Activated CD4-positive, alpha-beta T cell treated with anti-CD3 and anti-CD28 coated beads, Interleukin-2, amount 10 ng/mL, durations not matched to agents 24 days and 14 days (primary cell): ENCODE results near the gene CALML6. TPM values are rescaled to one million over a fixed set of nuclear protein-coding genes. Genes with fewer than 3 reads are reported as not detected.
"Not testable (repeated sequence)": the region's sequence is repeated elsewhere in the genome, so short reads cannot be mapped to it uniquely, and the experiment has no call there.

Source experiments
- DNase-seq: peaks from one replicate; pipeline ENCODE4 v3.0.0; 2022
- H3K27ac Mint-ChIP-seq: one replicate; pipeline ENCODE4 v1.8.0; 2022; ENCODE audit warnings: mild to moderate bottlenecking, mixed read lengths
- H3K27me3 Mint-ChIP-seq: one replicate; pipeline ENCODE4 v1.8.0; 2022; ENCODE audit warnings: mixed read lengths
- H3K36me3 Mint-ChIP-seq: one replicate; pipeline ENCODE4 v1.8.0; 2022; ENCODE audit warnings: low read depth, mild to moderate bottlenecking, mixed read lengths
- H3K4me1 Mint-ChIP-seq: one replicate; pipeline ENCODE4 v1.8.0; 2021; ENCODE audit warnings: mixed read lengths
- H3K4me3 Mint-ChIP-seq: one replicate; pipeline ENCODE4 v1.8.0; 2022; ENCODE audit warnings: mild to moderate bottlenecking, moderate library complexity, mixed read lengths
- H3K9me3 Mint-ChIP-seq: one replicate; pipeline ENCODE4 v1.8.0; 2021; ENCODE audit warnings: mixed read lengths
- intact Hi-C: fragments of 100-400 bp; cut with micrococcal nuclease; formaldehyde crosslinking; loops from one replicate; pipeline ENCODE4 v1.15.1; 2023
- total RNA-seq: library from RNA; stranded (reverse); gene quantifications from 2 replicates; pipeline ENCODE4 v1.2.3, GENCODE V29; 2022

Gene CALML6
- total RNA-seq, 1 donor from 2014 or later, result not detected

DNA sequence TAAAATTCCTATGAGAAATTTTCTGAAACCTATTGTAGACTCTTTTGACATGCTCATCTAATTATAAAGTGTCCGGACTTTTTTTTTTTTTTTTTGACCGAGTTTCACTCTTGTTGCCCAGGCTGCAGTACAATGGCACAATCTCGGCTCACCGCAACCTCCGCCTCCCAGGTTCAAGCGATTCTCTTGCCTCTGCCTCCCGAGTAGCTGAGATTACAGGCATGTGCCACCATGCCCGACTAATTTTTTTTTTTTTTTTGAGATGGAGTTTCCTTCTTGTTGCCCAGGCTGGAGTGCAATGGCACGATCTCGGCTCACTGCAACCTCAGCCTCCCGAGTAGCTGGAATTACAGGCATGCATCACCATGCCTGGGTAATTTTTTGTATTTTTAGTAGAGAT lies 31.2 kb upstream of the CALML6 start:
- H3K36me3 Mint-ChIP-seq, result peaks cover 25% of the 10 kb centered on the region
- H3K27me3 Mint-ChIP-seq, H3K9me3 Mint-ChIP-seq, H3K27ac Mint-ChIP-seq, H3K4me3 Mint-ChIP-seq, intact Hi-C loops, DNase-seq: not testable (repeated sequence)
- peaks cover 36% of the 10 kb centered on the region for H3K4me1 Mint-ChIP-seq

DNA sequence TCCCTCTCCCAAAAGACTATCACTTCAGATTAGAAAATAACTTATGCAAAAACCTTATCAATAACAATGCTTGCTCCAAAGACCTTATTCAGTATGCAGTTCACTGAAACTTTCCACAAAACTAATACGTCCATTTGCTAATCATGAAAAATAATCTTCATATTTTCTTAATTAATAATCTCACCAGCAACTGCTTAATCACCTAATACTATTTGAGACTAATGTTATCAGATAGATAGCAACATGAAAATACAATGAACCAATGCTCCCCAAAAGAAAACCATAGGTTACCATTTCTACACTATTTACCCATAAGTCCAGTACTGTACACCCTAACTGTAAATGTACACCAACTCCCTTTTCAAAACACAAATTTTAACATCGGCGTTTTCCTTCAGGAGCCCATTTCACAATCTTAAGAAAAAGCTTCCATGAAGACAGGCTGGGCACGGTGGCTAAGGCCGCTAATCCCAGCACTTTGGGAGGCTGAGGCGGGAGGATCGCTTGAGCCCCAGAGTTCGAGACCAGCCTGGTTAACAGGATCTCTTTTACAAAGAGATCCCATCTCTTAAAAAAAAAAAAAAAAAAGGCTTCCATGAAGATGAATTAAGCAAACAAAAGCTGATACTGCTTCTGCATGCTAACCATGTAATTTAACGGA lies 25.8 kb upstream of the CALML6 start:
- no peaks in the 10 kb centered on the region for H3K27me3 Mint-ChIP-seq
- peaks cover 21% of the 10 kb centered on the region for H3K36me3 Mint-ChIP-seq
- intact Hi-C loops, result loop anchor here (2.0 kb wide), 1 partner anchor 64 kb away; no protein-coding TSS in a partner anchor
- H3K27ac Mint-ChIP-seq, result peak overlapping the region; percentile 86
- H3K4me1 Mint-ChIP-seq, result peaks cover 31% of the 10 kb centered on the region
- H3K4me3 Mint-ChIP-seq, result peak overlapping the region; percentile 82
- no peaks in the 10 kb centered on the region for H3K9me3 Mint-ChIP-seq
- DNase-seq, result no peak

DNA sequence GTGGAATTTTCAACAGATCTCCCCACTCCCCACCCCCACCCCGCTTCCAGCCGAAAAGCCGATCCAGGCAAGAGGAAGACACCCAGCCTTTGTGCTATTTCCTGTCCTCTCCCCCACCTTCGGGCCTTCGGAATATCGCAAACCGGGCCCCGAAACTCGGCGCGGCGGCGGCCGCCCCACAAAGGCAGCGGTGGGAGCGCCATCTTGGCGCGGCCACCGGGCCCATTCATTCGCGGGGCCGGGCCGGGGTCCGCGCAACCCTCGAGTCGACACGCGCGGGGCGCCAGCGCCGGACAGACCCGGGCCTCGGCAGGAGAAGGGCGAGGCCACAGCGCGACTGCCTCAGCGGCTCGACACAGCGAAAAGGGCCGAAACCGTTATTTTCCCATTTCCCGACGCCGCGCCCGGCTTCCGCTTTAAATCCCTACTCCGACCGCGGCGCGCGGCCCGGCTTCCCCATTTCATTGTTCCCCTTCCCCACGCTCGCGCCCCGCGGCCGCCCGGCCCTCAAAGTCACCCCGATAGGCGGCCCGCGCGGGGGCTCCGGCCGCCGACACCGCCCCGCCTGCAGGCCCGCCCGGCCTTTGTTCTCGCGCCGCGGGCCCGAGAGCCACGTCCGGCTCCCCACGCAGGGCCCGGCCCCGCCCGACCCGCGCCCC lies 25.1 kb upstream of the CALML6 start:
- DNase-seq, result peak; percentile 87
- H3K4me1 Mint-ChIP-seq, result peaks cover 35% of the 10 kb centered on the region
- intact Hi-C loops, result loop anchor here (2.0 to 5.0 kb wide), 3 partner anchors 19 to 113 kb away; partner anchors contain the start of gene NADK

DNA sequence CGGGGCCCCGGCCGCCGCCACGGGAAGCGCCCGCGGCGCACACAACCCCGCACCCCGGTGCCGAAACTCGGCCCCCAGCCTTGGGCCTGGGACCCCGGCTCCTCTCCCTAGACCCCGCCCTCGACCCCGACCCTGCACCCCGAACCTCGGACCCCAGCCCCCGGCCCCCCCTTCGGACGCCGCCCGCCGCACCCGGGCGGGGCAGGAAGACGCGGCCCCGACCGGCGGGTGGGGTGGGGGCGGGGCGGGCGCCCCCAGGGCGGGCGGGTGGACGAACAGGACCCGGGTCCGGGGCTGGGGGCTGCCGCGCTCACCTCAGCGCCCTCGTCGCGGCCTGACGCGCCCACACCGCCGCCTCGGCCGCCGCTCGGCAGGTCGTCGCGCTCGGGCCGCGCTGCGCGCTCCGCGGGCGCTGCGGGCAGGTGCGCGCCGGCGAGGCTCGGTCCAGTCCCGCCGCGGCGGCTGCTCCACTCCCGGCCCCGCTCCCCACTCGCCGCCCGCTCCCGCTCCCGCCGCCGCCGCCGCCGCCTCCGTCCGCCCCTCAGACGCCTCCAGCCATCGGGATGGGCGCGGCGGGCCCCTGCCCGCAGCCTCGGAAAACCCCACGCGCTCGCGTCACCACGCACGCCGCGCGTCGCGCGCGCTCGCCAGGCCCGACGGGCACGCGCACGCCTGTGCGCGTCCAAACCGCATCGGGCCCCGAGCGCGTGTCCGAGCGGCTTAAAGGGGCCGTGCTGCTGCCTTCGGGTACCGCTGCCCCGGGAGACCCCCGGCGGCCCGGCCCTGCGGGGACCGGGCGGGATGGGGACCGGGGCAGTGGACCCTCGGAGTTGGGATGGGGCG lies 24.3 kb upstream of the CALML6 start, which contains the start of gene GNB1:
GNB1 (minus strand) TSS at position 582 of the 843 bp plus-strand sequence. CDS start 65,634 bp downstream, outside the sequence.
- intact Hi-C loops, result loop anchor here (2.0 to 5.0 kb wide), 2 partner anchors 18 to 113 kb away; partner anchors contain the start of gene NADK
- Mint-ChIP-seq H3K9me3 (no peaks in the 10 kb centered on the region), H3K36me3 (peaks cover 18% of the 10 kb centered on the region), H3K27me3 (peaks cover 3% of the 10 kb centered on the region), H3K4me3 (peak within 1 kb of the TSS; percentile 90), H3K4me1 (peaks cover 37% of the 10 kb centered on the region), H3K27ac (peak within 1 kb of the TSS; percentile 93)
- peak; percentile 98 for DNase-seq

More for the DNA sequence above, 25.1 kb upstream of the CALML6 start:
- Mint-ChIP-seq H3K27ac (peak overlapping the region; percentile 86), H3K9me3 (no peaks in the 10 kb centered on the region), H3K27me3 (peaks cover under 1% of the 10 kb centered on the region), H3K36me3 (peaks cover 18% of the 10 kb centered on the region), H3K4me3 (peak overlapping the region; percentile 82)

DNA sequence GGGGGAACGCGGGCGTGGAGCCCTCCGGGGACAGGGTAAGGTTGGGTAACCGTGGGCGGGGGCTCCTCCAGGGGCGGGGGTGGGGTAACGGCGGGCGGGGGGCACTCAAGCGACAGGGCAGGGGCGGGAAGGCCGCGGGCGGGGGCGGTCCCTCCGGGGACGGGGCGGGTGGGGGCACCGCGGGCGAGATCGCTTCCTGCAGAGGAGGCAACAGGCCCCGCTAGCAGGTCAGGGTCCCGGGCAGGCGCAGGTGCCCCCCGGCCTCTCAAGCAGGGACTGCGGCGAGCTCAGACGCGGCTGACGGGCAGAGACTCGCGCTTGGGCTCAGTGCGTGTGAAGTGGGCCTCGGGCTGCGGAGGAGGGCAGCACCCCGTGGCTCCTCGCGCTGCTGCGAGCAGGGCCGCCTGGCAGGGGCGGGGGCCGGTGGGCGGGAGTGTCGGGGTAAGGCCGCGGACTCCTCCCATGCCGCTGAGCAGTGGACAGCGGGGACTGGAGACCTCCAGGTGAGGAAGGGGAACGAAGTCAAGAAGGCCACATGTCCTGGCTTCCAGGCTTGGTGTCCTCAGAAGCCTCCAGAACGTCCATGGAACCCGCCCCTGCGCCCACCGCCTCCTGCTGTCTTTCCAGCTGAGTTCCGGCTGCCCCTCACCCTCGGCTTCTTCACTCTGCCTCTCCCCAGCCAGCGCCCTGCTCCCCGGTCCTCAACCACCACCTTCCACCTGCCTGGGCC lies 23.5 kb upstream of the CALML6 start:
- peak overlapping the region; percentile 90 for H3K4me3 Mint-ChIP-seq
- H3K27ac Mint-ChIP-seq, result peak overlapping the region; percentile 75
- DNase-seq, result peak; percentile 84
- peaks cover 16% of the 10 kb centered on the region for H3K36me3 Mint-ChIP-seq
- H3K9me3 Mint-ChIP-seq, result no peaks in the 10 kb centered on the region
- intact Hi-C loops, result loop anchor here (2.0 to 5.0 kb wide), 2 partner anchors 17 to 114 kb away; partner anchors contain the start of gene NADK
- peaks cover 36% of the 10 kb centered on the region for H3K4me1 Mint-ChIP-seq
- peaks cover 6% of the 10 kb centered on the region for H3K27me3 Mint-ChIP-seq

DNA sequence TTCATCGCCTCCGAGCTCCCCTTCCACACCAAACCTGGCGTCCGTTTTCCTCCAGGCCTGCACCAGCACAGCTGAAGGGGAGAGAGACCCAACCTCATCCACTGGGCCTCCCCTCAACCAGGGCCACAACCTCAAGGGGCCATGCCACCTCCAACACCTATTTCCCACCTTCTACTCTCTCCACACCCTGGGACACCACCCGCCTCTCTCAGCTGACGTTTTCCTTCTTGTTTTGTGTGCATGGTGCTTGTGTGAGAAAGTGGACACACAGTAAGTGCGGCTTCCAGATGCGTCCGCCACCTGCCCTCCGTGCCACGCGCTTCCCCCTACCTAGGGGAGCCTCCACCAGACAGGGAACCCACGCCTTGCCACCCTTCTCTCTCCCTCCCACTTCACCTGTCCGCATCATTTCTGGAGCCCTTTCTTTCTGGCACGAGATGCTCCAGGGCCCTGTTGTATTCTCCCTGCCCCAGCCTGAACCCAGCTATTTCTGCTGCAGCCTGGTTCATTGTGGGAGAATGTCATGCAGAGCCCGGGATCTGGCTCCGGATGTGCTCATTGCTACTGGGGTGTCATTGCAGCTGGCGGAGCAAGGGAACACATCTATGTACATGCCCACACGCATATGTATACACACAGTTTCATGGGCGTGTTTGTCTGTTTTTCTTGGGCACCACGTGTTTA lies 22.8 kb upstream of the CALML6 start:
- intact Hi-C loops, result loop anchor here (5.0 kb wide), 1 partner anchor 115 kb away; the partner anchor contains the start of gene NADK
- Mint-ChIP-seq H3K27me3 (peaks cover 6% of the 10 kb centered on the region), H3K36me3 (peaks cover 16% of the 10 kb centered on the region), H3K27ac (peak overlapping the region; percentile 75), H3K9me3 (no peaks in the 10 kb centered on the region), H3K4me3 (peak overlapping the region; percentile 90), H3K4me1 (peaks cover 33% of the 10 kb centered on the region)
- no peak for DNase-seq

DNA sequence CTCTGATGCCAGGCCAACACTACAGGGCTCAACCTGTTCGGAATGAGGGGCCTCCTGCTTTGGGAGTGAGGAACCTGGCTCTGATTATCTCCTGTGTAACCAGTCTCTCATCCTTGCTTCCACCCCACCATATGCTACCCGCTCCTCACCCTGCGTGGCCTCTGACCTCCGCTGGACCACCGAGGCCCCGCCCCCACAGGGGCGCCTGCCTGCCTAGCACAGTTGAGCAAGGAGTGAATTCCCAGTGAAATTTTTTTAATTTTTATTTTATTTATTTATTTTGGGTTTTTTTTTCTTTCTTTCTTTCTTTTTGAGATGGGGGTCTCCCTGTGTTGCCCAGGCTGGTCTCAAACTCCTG lies 22.3 kb upstream of the CALML6 start:
- Mint-ChIP-seq H3K36me3 (peaks cover 15% of the 10 kb centered on the region), H3K4me1 (peaks cover 31% of the 10 kb centered on the region), H3K27me3 (peaks cover 6% of the 10 kb centered on the region), H3K27ac (peak overlapping the region; percentile 75), H3K4me3 (peak overlapping the region; percentile 90), H3K9me3 (no peaks in the 10 kb centered on the region)
- no peak for DNase-seq
- intact Hi-C loops, result loop anchor here (5.0 kb wide), 1 partner anchor 115 kb away; the partner anchor contains the start of gene NADK

DNA sequence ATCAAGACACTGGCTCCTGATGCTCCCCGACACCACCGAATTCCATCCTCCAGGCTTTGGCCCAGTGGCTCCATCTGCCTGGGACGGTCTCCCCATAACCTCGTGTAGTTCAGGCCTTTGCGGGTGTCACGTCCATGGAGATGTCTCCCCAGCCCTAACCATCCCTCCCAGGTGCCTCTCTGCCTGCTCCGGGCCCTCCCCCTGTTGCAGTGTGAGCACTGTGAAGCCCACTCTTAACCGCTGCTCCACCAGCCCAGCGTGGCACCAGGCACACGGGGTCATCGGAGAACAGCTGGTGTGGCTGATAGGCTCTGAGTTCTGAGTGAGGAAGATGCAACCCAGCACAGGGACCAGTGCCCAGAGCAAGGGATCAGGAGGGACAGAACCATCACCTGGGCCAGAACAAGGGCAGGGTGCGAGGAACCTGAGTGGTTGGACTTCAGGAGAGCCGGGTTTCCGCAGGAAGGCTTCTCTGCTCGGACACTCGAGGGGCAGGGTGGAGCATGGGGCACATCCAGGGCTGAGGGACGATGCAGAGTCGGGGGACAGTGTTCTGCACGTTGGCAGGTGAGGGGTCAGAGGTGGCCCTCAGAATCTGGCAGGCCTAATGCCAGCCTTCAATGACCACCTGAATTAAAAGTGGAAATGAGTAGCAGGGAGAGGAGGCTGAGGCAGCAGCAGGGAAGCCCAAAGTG lies 21.6 kb upstream of the CALML6 start:
- peak overlapping the region; percentile 55 for H3K4me3 Mint-ChIP-seq
- H3K36me3 Mint-ChIP-seq, result peaks cover 12% of the 10 kb centered on the region
- no peak overlapping the region for H3K27ac Mint-ChIP-seq
- peaks cover 6% of the 10 kb centered on the region for H3K27me3 Mint-ChIP-seq
- DNase-seq, result no peak
- H3K9me3 Mint-ChIP-seq, result no peaks in the 10 kb centered on the region
- H3K4me1 Mint-ChIP-seq, result peaks cover 26% of the 10 kb centered on the region
- intact Hi-C loops, result loop anchor here (5.0 kb wide), 1 partner anchor 116 kb away; the partner anchor contains the start of gene NADK

DNA sequence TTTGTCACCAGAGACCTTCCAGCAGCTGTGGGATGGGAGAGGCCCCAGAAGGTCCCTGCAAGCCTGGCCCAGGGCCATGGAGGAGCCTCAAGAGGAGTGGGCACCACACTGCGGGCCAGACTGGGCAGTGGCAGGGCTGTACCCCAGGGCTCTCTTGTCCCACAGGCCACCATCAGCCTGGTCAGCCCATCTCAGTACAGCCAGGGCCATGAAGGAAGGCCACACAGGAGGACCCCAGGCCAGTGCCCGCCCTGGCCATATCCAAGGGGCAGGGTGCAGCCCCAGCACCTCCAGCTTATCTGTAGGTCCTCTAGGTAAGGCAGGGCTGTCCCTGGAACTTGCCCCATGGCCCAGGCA lies 21.1 kb upstream of the CALML6 start:
- Mint-ChIP-seq H3K27me3 (peaks cover 6% of the 10 kb centered on the region), H3K4me1 (peaks cover 20% of the 10 kb centered on the region), H3K9me3 (no peaks in the 10 kb centered on the region), H3K36me3 (peaks cover 12% of the 10 kb centered on the region), H3K27ac (no peak overlapping the region), H3K4me3 (no peak overlapping the region)
- intact Hi-C loops, result loop anchor here (5.0 kb wide), 1 partner anchor 117 kb away; the partner anchor contains the start of gene NADK
- no peak for DNase-seq

DNA sequence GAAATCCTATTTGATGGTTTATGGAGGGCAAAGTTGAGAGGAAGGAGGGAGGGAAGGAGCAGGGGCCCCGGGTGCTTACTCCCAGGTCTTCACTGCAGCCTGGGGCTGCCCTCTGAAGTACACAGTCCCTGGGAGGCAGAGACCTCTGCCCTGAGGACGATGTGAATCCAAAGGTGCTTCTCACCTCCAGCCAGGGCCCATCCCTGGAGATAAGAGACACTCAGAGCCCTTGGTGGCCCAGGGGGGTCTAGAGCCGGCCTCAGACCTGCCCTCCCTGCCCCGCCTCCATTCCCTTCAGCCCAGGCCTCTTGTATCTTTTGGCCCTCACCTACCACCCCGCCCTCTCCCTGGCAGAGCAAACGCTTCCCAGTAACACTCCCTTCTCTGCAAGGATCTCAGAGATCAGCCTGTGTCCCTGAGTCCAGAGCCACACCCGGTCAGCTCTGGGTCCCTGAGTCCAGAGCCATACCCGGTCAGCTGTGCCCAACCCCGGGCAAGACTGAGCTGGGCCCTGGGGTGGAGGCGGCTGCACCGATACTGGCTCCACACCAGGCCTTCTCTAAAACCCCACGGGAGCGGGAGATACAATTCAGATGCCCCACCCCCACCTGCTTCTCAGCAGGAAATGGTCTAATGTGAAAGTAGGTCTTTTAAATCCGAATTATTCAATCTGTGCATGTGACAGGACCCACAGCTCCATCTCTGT lies 20.6 kb upstream of the CALML6 start:
- peaks cover 6% of the 10 kb centered on the region for H3K27me3 Mint-ChIP-seq

DNA sequence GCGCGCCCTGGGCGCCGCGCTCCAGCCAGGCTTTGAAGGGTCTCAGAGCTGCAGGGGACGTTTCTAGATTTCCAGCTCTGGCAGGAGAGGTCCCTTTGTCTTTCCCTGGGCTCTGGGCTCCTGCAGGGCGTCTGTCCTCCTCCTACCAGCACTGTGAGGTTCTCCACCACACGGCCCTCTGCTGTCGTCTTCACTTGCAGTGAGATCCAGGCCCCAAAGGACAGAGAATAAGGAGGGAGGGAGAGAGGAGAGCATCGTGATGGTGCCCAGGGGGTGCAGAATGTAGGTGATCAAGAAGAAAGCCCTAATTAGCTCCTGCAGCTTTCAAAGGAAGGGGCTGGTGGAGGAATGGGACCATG lies 20.0 kb upstream of the CALML6 start:
- Mint-ChIP-seq H3K27ac (no peak overlapping the region), H3K4me3 (no peak overlapping the region), H3K27me3 (peaks cover 6% of the 10 kb centered on the region), H3K9me3 (no peaks in the 10 kb centered on the region), H3K4me1 (peaks cover 22% of the 10 kb centered on the region), H3K36me3 (peaks cover 7% of the 10 kb centered on the region)
- no peak for DNase-seq
- intact Hi-C loops, result no loop called here

More for the DNA sequence above, 20.6 kb upstream of the CALML6 start:
- Mint-ChIP-seq H3K4me3 (no peak overlapping the region), H3K27ac (no peak overlapping the region), H3K9me3 (no peaks in the 10 kb centered on the region), H3K4me1 (peaks cover 21% of the 10 kb centered on the region), H3K36me3 (peaks cover 7% of the 10 kb centered on the region)
- no peak for DNase-seq
- intact Hi-C loops, result loop anchor here (5.0 kb wide), 1 partner anchor 117 kb away; the partner anchor contains the start of gene NADK
